H1 (cell line): Measurements from ENCODE around the gene SLC25A4.

ENCODE experiments used
- ATF3 ChIP-seq: IDR thresholded peaks from 2 replicates; pipeline ENCODE4 v1.6.1; 2011; ENCODE audit warnings: low read depth, mild to moderate bottlenecking, low read length; ENCODE audit not compliant: insufficient read depth
- CHD2 ChIP-seq: IDR thresholded peaks from 2 replicates; pipeline ENCODE4 v1.6.1; 2012; ENCODE audit warnings: low read length, improper control_type of control experiment
- CTCF ChIP-seq, 3 experiments: IDR thresholded peaks; 1 replicate in 2 of 3; 2 replicates in 1 of 3; pipeline versions ENCODE4 v1.5.1 to v1.6.1; 2011; ENCODE audit warnings: low read length in 3 of 3, mild to moderate bottlenecking in 3 of 3, inconsistent platforms in 2 of 3, low read depth in 1 of 3, moderate library complexity in 1 of 3; ENCODE audit not compliant: insufficient read depth in 1 of 3; ENCODE audit errors: control extremely low read depth in 1 of 3
- HDAC6 ChIP-seq: IDR thresholded peaks from one replicate; pipeline ENCODE4 v1.7.1; 2012; ENCODE audit warnings: low read depth, mild to moderate bottlenecking, inconsistent platforms, low read length, moderate library complexity
- JUND ChIP-seq: IDR thresholded peaks from 2 replicates; pipeline ENCODE4 v1.6.1; 2011; ENCODE audit warnings: mild to moderate bottlenecking, improper control_type of control experiment, low read length
- POLR2AphosphoS5 ChIP-seq: IDR thresholded peaks from 2 replicates; pipeline ENCODE4 v1.6.1; 2011; ENCODE audit warnings: low read depth, low read length
- RAD21 ChIP-seq, 2 experiments: IDR thresholded peaks in 1 of 2; conservative IDR thresholded peaks in 1 of 2; 2 replicates each; pipeline ENCODE4 v1.6.1; 2011; ENCODE audit warnings: low read depth in 2 of 2, low read length in 2 of 2, improper control_type of control experiment in 1 of 2, inconsistent platforms in 1 of 2, mild to moderate bottlenecking in 1 of 2, moderate library complexity in 1 of 2
- SIX5 ChIP-seq: IDR thresholded peaks from 2 replicates; pipeline ENCODE4 v1.6.1; 2011; ENCODE audit warnings: mild to moderate bottlenecking, low read depth, low read length

- no peak for TF ChIP-seq CTCF (IDR thresholded peaks at IDR 0.05; ENCODE audit: control extremely low read depth in 1 of 3, insufficient read depth in 1 of 3, low read depth in 1 of 3, low read length in 3 of 3)
- TF ChIP-seq HDAC6: no peak
- TF ChIP-seq RAD21 (IDR thresholded peaks at IDR 0.05 in 1 of 2, conservative IDR thresholded peaks at IDR 0.05 in 1 of 2; ENCODE audit: low read depth in 2 of 2, low read length in 2 of 2): no peak
- no peak for TF ChIP-seq CHD2
- TF ChIP-seq ATF3: no peak
- no peak for TF ChIP-seq POLR2AphosphoS5
- no peak for TF ChIP-seq JUND
- no peak for TF ChIP-seq SIX5
These were observed 49.0 kb downstream of the SLC25A4 start for GRCh38 chr4:185192059-185192458.
